ENCODE measurements around the gene XPR1.

Gene XPR1

DNA sequence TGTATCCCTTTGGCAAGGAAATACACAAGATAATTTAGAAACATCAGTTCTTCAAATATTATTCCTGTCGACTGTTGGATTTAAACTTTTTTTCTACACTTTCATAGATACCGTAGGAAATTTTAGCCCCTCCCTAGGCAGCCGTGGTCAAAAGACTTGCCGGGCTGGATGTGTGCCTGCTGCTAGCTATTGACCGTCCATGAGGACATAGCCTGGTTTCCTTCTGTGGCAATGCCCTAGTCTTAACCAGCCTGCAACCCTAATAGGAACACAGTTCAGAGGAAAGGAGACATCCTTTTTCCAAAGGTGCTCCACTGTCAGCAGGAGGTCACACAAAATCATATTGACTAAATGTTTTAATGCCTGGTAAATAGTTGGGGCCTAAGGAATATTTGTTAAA, 260.4 kb downstream of the XPR1 start:
- DNase-seq (ENCODE audit: low spot score) = no peak

DNA sequence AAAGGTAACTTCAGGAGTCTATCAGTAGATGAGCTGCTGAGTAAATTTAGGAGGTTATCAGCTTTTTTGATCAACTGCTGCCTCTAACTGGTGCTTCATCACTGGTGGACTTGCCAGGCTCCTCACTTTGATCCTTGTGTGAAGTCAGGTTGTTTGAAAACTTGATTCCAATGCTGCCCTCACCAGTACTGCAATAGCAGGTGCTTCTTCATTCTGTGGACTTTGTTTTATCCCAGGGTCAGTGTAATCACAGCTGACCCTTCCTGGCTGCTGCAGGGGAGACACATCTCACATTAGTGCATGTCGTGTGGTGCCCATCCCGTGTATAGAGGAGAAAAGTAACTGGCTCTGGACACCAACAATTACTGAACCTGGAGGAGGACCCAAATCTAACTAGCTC, 260.9 kb downstream of the XPR1 start:
- no peak for DNase-seq (ENCODE audit: low spot score)

DNA sequence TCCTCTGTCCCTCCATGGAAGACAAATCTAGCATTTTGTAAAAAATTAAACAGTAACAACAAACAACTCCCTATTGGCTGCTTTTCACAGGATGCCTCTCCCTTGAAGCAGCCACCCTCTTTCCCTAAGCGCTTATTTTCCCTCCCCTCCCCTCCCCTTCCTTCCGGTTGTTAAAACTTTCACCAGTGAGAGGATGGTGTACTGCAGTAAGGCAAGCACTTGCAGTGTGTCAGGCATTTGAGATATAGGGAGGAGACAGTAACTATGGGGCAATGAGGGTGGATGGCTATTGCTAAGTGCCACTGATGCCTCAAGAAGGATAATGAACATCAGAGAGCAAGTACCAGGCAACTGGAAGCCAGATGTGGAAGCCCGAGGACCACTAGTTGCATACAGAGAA, 261.8 kb downstream of the XPR1 start:
- no peak for DNase-seq (ENCODE audit: low spot score)

DNA sequence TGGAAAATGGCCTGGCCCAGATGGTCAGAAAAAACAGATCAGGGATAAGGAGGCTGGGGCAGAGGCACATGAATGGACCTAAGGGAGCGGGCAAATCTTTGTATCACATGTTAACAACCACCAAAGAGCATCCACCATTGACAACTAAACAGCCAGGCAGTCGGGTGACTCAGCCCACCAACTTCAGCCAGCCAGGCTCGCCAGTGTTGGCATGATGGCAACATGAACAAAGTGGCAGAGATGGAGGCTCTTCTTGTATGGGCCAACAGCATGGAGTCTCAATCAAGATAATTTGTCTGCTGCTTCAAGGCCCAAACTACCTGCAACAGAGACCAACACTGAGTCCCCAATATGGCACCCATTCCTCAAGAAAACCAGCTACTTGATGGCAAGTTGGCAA, 264.3 kb downstream of the XPR1 start:
- no peak for DNase-seq (ENCODE audit: low spot score)

DNA sequence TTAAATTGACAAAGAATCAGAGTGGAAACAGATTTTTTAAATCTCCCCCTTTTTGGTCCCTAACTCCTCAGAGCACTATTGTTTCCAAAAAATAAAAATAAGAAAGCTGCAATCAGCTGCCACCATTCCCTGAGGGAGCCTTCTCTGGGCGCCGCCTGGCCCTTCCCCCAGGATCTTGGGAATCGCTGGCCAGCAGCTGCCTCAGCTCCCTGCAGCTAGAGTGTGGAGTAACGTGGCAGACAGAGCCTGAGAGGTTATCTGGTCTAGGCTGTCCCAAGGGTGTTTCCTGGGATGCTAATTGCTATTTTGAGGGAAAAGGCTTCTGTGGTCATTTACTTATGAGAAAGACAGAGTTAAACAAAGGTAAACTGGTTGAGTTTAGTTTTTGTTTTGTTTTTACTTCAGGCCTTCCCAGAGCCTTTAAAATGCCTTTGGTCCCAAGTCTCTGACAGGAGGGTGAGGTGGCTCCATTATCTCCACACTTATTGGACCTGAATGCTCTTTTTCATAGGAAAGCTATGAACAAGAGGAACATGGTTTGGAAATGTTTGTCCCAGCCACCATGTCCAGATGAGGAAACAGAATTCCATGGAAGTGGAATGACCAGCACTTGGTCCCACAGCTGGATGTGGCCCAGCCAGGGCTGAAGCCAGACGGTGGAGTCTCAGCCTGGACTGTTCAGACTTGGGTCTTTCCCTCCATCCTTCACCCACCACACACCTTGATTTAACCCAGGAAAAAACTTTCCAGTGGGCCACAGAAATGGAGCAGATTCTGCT, 266.8 kb downstream of the XPR1 start:
- DNase-seq (ENCODE audit: low spot score) = no peak

DNA sequence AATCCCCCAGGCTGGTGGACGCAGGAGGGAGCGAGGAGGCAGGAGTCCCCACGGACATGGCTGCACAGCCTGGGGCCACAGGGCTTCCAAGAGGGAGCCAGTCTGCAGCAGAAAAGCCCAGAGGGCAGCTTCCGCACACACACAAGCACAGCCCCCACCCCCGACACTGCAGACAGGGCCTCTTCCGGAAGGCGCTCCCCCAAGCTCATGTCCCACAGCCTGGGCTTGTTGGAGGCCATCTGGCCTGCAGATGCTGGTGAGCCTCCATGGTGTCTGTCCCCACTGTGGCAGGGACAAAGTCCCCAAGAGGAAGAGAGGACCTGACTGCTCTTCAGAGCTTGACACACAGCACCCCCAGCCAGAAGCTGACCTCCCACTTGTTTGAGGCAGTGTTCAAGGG, 267.4 kb downstream of the XPR1 start:
- no peak for DNase-seq (ENCODE audit: low spot score)

DNA sequence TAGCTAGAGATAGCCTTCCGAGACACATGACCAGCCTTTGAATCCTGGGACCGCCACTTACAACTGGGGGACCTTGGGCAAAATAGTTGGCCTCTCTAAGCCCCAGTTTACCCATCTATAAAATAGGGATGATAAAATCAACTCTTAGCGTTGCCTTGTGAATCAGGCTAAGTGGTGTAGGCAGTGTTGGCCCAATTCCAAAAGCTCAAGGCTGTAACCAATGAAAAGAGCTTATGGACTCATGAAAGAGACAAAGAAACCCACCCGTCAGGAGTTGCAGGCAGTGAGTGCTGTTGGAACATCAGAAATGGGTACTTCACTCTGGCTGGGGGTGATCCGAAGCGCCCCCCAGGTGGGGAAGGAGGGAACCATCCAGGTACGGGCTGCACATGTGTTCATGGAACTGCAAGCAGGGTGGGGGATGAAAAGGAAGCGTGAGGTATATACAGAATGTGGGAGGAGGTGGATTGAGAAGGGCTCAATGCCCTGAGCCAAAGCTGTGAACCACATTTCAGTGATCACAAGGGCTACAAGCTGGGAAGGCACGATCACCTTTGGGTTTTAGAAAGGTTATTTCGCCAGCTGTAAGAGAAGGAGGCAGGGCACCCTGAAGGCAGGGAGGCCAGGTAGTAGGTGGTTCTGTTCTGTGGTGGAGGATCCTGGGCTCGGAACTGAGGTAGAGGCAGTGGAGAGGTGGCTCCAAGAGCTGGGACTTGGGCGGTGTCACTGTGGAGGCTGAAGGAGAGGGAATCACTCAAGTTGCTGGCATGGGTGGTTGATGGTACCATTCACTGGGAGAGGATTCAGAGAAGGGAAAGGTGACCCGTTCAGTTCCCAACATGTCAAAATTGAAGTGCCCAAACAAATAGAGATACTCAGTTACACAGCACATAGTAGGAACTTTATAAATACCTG, 269.5 kb downstream of the XPR1 start:
- no peak for DNase-seq (ENCODE audit: low spot score)

DNA sequence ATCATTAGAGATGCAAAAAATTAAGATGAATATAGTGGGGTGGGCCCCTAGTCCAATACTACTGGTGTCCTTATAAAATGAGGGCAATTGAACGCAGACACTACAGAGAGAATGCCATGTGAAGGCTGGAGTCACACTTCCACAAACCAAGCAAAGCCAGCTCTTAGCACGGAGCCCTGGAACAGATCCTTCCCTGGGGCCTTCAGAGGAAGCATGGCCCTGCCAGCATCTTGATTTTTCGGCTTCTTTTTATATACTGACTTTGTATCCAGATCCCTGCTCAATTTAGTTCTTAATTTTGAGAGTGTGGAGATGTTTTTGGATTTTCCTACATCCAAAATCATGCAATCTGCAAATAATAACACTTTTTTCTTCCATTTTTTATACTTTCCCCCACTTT, 270.7 kb downstream of the XPR1 start:
- no peak for DNase-seq (ENCODE audit: low spot score)

DNA sequence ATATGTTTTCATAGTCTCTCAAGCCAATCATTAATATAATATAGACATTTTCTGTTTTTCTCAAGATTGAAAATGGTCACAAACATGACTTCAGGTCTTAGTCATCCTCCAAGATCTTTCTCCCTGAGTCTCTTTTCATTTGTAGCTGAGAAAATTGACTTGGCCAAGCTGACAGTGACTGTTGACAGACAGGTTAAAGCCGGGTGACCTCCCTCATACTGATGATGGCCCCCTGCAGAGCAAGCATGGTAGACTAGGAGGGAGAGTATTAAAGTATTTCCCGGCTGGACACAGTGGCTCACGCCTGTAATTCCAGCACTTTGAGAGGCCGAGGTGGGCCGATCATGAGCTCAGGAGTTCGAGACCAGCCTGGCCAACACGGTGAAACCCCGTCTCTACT, 274.1 kb downstream of the XPR1 start:
- DNase-seq (ENCODE audit: low spot score) = no peak

DNA sequence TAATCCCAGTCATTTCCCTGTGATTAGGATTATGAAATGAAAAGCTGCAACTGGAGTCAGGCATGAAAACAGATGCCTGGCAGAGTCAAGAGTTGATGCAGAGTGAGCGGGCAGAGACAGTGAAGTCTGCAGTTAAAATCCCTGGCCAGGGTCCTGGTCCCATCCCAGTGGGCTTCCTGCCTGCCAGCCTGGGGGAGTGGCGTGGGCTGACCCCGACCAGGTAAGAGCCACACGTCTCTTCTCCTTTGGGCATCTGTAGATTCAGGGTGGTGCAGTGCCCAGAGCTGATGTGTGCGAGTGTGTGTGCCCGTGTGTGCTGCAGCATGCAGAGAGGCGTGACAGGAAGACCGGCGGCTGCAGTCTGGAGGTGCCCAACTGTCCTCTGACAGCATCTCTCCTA, 274.7 kb downstream of the XPR1 start:
- no peak for DNase-seq (ENCODE audit: low spot score)

DNA sequence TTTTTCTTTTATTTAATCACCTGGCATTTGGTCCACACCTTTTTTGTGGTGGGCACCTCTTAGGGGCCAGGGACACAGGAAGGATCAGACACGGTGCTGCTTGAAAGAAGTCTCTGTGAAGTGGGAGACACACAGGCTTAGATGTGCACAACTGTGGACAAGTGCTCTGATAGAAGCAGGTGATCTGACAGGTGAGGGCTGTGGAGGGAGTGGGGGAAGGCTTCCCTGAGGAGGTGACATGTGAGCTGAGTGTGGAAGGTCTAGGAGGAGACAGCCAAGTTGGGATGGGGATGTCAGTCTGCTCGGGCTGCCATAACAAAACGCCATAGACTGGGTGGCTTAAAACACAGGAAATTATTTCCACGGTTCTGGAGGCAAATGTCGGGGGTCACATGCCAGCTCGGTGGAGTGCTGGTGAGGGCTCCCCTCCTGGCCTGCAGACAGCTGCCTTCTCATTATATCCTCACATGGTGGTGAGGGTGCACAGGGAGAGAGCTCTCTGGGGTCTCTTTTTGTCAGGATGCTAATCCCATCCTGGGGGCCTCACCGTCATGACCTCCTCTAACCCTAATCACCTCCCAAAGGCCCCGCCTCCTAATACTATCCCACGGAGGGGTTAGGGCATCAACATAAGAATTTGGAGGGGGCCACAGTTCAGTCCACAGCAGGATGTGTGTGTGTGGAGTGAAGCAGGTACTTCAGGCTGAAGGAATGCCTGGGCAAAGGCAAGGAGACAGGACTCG, 275.7 kb downstream of the XPR1 start:
- no peak for DNase-seq (ENCODE audit: low spot score)

DNA sequence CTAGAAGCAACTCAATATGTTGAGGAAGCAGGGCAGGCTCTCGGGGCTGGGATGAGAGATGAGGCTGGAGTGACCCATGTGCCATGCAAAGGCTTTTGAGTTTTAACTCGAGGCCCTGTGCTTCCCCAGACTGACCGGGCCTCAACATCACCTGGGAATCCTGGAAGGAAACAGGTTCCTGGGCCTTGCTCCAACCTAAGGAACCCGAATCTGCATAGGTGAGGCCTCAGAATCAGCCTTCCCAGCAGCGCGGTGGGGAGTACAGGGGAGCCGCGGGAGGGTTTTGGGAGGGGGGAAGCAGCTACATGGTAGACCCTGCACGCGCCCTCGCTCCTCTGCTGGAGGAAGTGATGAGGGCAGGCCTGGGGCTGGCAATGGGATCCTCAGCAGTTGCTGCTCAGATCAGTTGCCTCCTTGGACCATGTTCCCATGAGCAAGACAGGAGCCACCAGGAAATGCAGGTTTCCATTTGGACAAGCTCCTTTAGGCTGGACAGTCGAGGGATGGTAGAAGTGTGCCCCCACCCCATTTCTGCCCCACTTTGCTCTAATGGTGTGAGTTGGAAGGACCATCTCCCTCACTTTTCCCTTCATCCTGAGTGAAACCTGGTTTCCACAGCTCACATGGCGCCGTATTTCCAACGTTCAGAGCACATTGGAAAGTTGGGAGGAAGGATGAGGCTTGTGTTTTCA, 276.4 kb downstream of the XPR1 start:
- no peak for DNase-seq (ENCODE audit: low spot score)

DNA sequence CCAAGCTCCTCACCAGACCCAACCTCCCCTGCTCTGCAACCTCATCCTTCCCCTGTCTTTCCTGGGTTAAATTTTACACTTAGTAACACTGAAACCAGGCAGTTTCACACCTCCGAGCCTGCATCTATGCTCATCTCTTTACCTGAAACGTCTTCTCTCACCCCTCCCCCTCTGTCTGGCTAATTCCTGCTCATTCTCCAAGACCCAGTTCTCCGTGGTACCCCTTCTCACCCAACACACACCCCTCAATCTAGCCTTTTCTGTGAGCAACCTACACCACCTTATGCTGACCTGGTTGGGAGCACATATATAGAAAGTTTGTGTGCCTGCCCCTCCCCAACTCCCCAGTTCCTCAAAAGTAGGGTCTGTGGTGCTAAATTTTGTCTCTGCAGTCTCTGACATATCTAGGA, 277.2 kb downstream of the XPR1 start:
- no peak for DNase-seq (ENCODE audit: low spot score)

DNA sequence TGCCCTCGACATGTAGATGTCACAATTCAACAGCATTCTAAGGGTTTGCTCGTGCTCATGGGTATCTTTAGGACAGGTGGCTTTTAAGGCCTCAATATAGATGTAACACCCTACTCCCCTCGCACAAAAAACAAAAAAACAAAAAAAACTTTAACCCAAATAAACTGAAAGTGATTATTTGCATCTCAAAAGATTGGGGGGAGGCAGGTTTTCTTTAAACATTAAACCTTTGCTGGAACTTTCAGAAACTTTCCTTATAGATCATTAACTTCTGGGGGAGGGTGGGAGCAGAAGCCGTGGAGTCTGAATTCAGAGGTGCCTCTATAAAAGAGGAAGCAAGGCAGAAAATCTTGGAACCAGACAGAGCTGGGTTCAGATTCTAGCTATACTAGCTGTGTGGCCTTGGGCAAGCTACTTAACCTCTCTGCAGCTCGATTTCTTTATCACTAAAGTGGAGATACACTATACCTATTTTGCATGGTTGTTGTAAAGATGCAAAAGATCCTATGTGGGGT, 277.7 kb downstream of the XPR1 start:
- DNase-seq (ENCODE audit: low spot score) = no peak

DNA sequence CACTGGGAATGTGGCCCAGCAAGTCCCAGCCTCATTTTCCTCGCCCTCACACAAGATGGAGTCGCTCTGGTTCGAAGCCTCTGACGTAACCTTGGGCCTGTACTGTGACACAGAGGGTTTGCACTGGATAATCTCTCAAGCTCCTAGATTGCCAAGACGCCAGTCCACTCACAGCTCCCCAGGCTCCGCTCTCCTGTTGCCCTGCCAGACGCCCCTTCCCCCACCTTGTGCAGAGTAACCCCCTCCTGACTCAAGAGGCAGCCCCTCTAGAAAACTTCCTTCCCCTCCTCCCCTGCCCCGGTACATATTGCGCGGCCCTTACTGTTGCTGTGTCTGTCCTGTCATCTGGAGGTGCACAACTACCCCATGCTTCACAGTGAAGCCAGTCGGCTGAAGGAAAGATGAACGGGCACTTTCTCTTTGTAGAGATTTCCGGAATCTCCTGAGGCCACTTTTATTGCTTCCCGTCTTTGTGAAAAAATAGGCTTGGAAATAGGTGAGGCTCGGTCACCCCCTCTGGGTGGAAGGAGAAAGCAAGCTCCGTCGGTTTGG, 279.9 kb downstream of the XPR1 start:
- DNase-seq (ENCODE audit: low spot score) = no peak

DNA sequence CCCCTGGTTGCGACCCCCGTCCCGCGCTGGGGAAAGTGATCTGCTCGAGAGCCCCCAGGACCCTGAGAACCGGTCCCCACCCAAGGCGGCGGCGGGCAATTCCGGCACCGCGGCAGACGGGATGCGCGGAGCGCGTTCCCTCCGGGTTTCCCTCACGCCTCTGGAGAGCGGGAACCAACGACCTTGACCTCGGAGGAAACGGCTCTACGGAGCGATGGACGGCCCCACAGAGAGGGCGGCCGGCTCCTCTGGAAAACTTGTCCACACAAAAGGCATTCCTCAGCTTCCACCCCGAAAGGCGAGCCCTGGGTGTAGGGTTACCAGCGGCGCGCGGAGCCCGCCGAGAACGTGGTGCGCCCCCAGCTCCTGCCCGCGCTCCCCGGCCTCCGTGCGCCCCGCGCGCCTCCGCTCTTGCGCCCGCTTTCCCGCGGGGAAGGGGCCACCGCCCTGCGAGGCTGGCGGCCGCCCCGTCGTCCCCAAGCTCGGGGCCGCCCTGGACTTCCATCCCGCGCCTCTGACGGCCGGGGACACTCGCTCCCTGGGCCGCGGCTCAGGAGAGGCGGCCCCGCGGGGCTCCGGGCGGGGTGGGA, 280.5 kb downstream of the XPR1 start:
- DNase-seq (ENCODE audit: low spot score) = no peak

DNA sequence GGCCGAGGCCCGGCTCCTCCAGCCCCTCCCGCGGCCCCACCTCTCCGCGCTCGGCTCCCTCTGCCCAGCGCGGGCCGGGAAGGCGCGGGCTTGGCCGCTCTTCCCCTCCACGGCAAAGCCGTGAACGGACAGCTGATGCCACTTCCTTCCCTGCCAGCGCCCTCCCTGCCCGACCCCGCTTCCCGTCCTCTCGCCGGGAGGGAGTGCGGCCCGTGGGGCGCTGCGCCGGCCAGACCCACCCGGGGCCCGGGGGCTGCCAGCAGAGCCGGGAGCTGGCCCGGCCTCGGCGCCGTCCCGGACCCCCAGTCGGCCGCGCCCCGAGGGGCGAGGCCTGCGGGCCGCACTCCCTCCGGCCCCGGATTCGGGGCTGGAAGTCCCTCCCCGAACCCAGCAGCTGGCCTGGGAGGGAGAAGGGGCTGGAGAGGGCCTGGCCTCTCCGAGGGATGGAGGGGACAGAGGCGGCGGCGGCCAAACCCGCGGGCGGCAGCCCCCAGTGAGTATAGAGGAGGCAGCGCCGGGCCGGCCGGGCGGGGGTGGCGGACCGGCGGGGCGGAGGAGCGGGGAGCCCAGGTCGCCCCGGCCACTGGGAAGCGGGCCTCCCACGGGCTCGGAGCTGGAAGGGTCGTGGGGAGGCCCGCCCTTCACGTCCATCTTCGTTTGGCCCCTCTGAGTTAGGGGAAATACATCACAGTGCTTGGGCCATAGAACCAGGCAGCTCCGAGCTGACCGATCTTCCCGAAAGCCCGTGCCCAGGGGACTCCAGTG, 281.2 kb downstream of the XPR1 start, which contains the start of gene KIAA1614:
Gene KIAA1614 (plus strand): TSS at position 97 of the 765 bp plus-strand sequence. CDS start 347 bp downstream, at position 444.
- peak; percentile 29 for DNase-seq (ENCODE audit: low spot score)

DNA sequence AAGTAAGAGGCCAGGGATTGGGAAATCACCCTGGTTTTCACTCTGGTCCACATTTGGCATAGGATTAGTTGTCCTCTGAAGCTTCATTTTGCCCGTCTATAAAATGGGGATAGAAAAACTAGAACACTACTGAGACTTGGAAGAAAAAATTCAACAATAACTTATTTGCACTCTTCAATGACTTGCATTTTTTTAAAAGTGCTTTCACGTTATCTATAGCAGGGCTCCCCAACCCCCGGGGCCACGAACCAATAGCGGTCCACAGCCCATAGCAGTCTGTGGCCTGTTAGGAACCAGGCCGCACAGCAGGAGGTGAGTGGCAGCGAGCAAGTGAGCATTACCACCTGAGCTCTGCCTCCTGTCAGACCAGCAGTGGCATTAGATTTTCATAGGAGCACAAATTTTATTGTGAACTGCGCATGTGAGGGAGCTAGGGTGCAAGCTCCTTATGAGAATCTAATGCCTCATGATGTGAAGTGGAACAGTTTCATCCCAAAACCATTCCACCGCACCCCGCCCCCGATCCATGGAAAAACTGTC, 283.7 kb downstream of the XPR1 start:
- no peak for DNase-seq (ENCODE audit: low spot score)

DNA sequence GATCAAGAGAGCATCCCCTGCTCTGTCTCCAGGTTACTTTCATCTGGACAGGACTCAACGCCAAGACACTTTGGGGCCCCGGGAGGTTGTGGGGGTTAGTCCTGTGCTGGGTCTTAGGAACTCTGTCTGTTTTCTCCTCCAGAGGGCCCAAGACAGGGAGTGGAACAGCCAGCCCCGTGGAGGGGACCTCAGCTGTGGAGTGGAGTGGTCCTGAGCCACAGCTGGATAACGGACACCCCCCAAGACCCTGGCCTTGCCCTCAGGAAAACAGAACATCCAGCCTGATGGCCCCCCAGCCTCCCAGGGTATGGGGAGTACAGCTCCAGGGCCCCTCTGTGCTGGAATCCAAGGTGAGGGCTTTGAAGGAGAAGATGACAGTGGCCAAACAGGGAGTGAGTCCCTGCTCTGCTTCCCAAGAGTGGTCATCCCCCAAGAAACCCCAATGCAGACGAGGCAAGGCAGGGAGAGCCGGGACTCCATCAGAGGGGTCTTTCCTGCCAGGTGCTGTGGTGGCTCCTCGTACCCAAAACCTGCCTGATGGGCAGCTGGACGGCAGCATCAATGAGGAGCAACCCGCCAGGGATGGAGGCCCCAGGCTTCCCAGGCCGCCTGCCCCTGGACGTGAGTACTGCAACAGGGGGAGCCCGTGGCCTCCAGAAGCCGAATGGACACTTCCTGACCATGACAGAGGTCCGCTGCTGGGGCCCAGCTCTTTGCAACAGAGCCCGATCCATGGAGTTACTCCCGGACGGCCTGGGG, 284.4 kb downstream of the XPR1 start:
- DNase-seq (ENCODE audit: low spot score) = no peak

Data from putamen (tissue), 1 donor.